Uterus (tissue), 4 donors: ENCODE measurements around the gene COPZ2. TPM values are rescaled to one million over a fixed set of nuclear protein-coding genes. Genes with fewer than 3 reads are reported as not detected.
A peak's percentile ranks its signal among the peaks of the same experiment; 100 is the strongest.
"Not testable (repeated sequence)": the region's sequence is repeated elsewhere in the genome, so short reads cannot be mapped to it uniquely, and the experiment has no call there.

Source experiments
- DNase-seq, 2 donors: peaks; one replicate each; pipeline ENCODE4 v3.0.0-alpha.2; 2019 to 2020
- H3K27ac ChIP-seq, 2 donors: fragments of 200-600 bp; sonication (generic); 1 replicate in 1 of 2; 2 replicates in 1 of 2; pipeline ENCODE4 v1.5.1; 2016 to 2018
- H3K27me3 ChIP-seq, 2 donors: fragments of 200-600 bp; sonication (generic); one replicate each; pipeline ENCODE4 v1.5.1; 2018 to 2019; ENCODE audit warnings: control low read depth in 1 of 2
- H3K36me3 ChIP-seq, 2 donors: fragments of 200-600 bp; sonication (generic); one replicate each; pipeline ENCODE4 v1.5.1; 2019; ENCODE audit warnings: control low read depth in 1 of 2
- H3K4me1 ChIP-seq, 2 donors: fragments of 200-600 bp; sonication (generic); one replicate each; pipeline ENCODE4 v1.5.1; 2018 to 2019; ENCODE audit warnings: control low read depth in 1 of 2
- H3K4me3 ChIP-seq, 2 donors: fragments of 200-600 bp; sonication (generic); 1 replicate in 1 of 2; 2 replicates in 1 of 2; pipeline ENCODE4 v1.5.1; 2018 to 2019; ENCODE audit warnings: mild to moderate bottlenecking in 1 of 2
- H3K9me3 ChIP-seq, 2 donors: fragments of 200-600 bp; sonication (generic); one replicate each; pipeline ENCODE4 v1.5.1; 2019; ENCODE audit warnings: control low read depth in 1 of 2
- CTCF ChIP-seq, 4 experiments: fragments of 200-600 bp in 2 of 4; fragments of 450-650 bp in 2 of 4; sonication (generic) in 2 of 4; IDR thresholded peaks; one replicate each; pipeline ENCODE4 v1.5.1; 2016 to 2019; ENCODE audit warnings: antibody characterized with exemption in 4 of 4, mild to moderate bottlenecking in 2 of 4, moderate library complexity in 1 of 4
- POLR2A ChIP-seq, 2 donors: fragments of 450-650 bp; IDR thresholded peaks; one replicate each; pipeline ENCODE4 v1.6.1; 2016; ENCODE audit warnings: antibody characterized with exemption in 2 of 2, mild to moderate bottlenecking in 1 of 2, moderate library complexity in 1 of 2
- intact Hi-C: fragments of 100-400 bp; cut with DNase I; formaldehyde crosslinking; loops from one replicate; pipeline ENCODE4 v1.15.1; 2023; ENCODE audit warnings: low total_unique reads
- total RNA-seq, 4 donors: library from RNA; depleted of rRNA in 3 of 4; stranded (reverse); fragments of >200 nt in 3 of 4; gene quantifications; one replicate each; pipeline versions ENCODE4 v1.1.0 to v1.2.4, GENCODE V29; 2014 to 2023
- donor health status: DM: yes; HTN: yes; CAD: no.

COPZ2 gene
- total RNA-seq, 4 donors from 2014 or later, result 12.9 to 82.7 (median 35.3) TPM

- no peaks in the 10 kb centered on the region for H3K9me3 ChIP-seq
- H3K4me3 ChIP-seq, result peak overlapping the region; percentile 24 to 40
- H3K36me3 ChIP-seq, result no peaks in the 10 kb centered on the region
- H3K27me3 ChIP-seq, result peaks cover 7 to 9% of the 10 kb centered on the region in 2 donors
- peaks cover 6 to 31% of the 10 kb centered on the region in 2 donors for H3K4me1 ChIP-seq
- TF ChIP-seq POLR2A (IDR thresholded peaks at IDR 0.05) (no peak), CTCF (IDR thresholded peaks at IDR 0.05) (no peak)
- H3K27ac ChIP-seq, result peak overlapping the region; percentile 42 to 55
- peak; percentile 30 to 39 for DNase-seq
- intact Hi-C loops, result loop anchor here (5.0 kb wide), 1 partner anchor 103 kb away; no protein-coding TSS in a partner anchor
Observed at GRCh38 chr17:48024149-48025039, 13.2 kb downstream of the COPZ2 start.

- peak in 1 of 2 donors; percentile 23 for TF ChIP-seq POLR2A (IDR thresholded peaks at IDR 0.05)
- peak; percentile 15 to 33 (median 24) for TF ChIP-seq CTCF (IDR thresholded peaks at IDR 0.05)
- peaks cover 6 to 31% of the 10 kb centered on the region in 2 donors for H3K4me1 ChIP-seq
- no peaks in the 10 kb centered on the region for H3K9me3 ChIP-seq
- peak overlapping the region; percentile 24 to 40 for H3K4me3 ChIP-seq
- no peaks in the 10 kb centered on the region for H3K36me3 ChIP-seq
- peaks cover 7 to 9% of the 10 kb centered on the region in 2 donors for H3K27me3 ChIP-seq
- H3K27ac ChIP-seq, result peak overlapping the region; percentile 42 to 55
- DNase-seq, result peak; percentile 58 to 69
- intact Hi-C loops, result no loop called here
Observed at GRCh38 chr17:48023400-48024148, 14.0 kb downstream of the COPZ2 start.

GRCh38 chr17:48022901-48023300, 14.7 kb downstream of the COPZ2 start:
- TF ChIP-seq CTCF (IDR thresholded peaks at IDR 0.05) (no peak), POLR2A (IDR thresholded peaks at IDR 0.05) (no peak)
- H3K27me3 ChIP-seq, result peaks cover 7 to 9% of the 10 kb centered on the region in 2 donors
- no peak overlapping the region for H3K4me3 ChIP-seq
- H3K9me3 ChIP-seq, result no peaks in the 10 kb centered on the region
- H3K27ac ChIP-seq, result no peak overlapping the region
- DNase-seq, result no peak
- no peaks in the 10 kb centered on the region for H3K36me3 ChIP-seq
- intact Hi-C loops, result no loop called here
- H3K4me1 ChIP-seq, result peaks cover 6 to 31% of the 10 kb centered on the region in 2 donors

- Histone ChIP-seq H3K27me3 (peaks cover 7 to 9% of the 10 kb centered on the region in 2 donors), H3K27ac (no peak overlapping the region), H3K9me3 (no peaks in the 10 kb centered on the region), H3K4me3 (no peak overlapping the region), H3K36me3 (no peaks in the 10 kb centered on the region), H3K4me1 (peaks cover 6 to 31% of the 10 kb centered on the region in 2 donors)
- intact Hi-C loops, result no loop called here
- DNase-seq, result no peak
- TF ChIP-seq POLR2A (IDR thresholded peaks at IDR 0.05) (no peak), CTCF (IDR thresholded peaks at IDR 0.05) (no peak)
Observed at GRCh38 chr17:48021934-48022333, 15.7 kb downstream of the COPZ2 start.

- H3K9me3 ChIP-seq, intact Hi-C loops, H3K27me3 ChIP-seq, DNase-seq, H3K4me1 ChIP-seq, H3K27ac ChIP-seq, H3K4me3 ChIP-seq, H3K36me3 ChIP-seq: not testable (repeated sequence)
Observed at GRCh38 chr17:48017817-48018158, 19.8 kb downstream of the COPZ2 start.
